GM18951 (cell line): ENCODE measurements around the gene PARD3B.

Experiments used
- POLR2A ChIP-seq: IDR thresholded peaks from 4 replicates; pipeline ENCODE4 v1.6.1; 2011; ENCODE audit warnings: mild to moderate bottlenecking; ENCODE audit not compliant: insufficient read length, insufficient read depth; ENCODE audit errors: extremely low read depth
- in situ Hi-C: fragments of 300-500 bp; cut with MboI; formaldehyde crosslinking; loops from one replicate; pipeline ENCODE4 v1.12.0; 2022; ENCODE audit warnings: low sequenced_read_pairs, mixed read lengths, inconsistent platforms; ENCODE audit not compliant: unreplicated experiment

Gene PARD3B

GRCh38 chr2:205002390-205002789, 457.1 kb downstream of the PARD3B start:
- in situ Hi-C loops, result no loop called here

GRCh38 chr2:205003288-205003687, 458.0 kb downstream of the PARD3B start:
- TF ChIP-seq POLR2A, result no peak
- in situ Hi-C loops, result no loop called here

More at GRCh38 chr2:205002390-205002789, 457.1 kb downstream of the PARD3B start:
- TF ChIP-seq POLR2A, result no peak

GRCh38 chr2:205010196-205010595, 464.9 kb downstream of the PARD3B start:
- in situ Hi-C loops, result no loop called here
- no peak for TF ChIP-seq POLR2A

GRCh38 chr2:205011031-205011430, 465.8 kb downstream of the PARD3B start:
- in situ Hi-C loops, result no loop called here
- TF ChIP-seq POLR2A, result no peak

- in situ Hi-C loops, result no loop called here
- TF ChIP-seq POLR2A, result no peak
Measured at GRCh38 chr2:205012961-205013360, 467.7 kb downstream of the PARD3B start.

- TF ChIP-seq POLR2A, result no peak
- in situ Hi-C loops, result no loop called here
Measured at GRCh38 chr2:205013586-205013985, 468.3 kb downstream of the PARD3B start.

- in situ Hi-C loops, result no loop called here
Measured at GRCh38 chr2:205014201-205014600, 468.9 kb downstream of the PARD3B start.

GRCh38 chr2:205017381-205017780, 472.1 kb downstream of the PARD3B start:
- in situ Hi-C loops, result no loop called here
- no peak for TF ChIP-seq POLR2A

More at GRCh38 chr2:205014201-205014600, 468.9 kb downstream of the PARD3B start:
- TF ChIP-seq POLR2A, result no peak

- TF ChIP-seq POLR2A, result no peak
- in situ Hi-C loops, result no loop called here
Measured at GRCh38 chr2:205017912-205018311, 472.6 kb downstream of the PARD3B start.

GRCh38 chr2:205020673-205021072, 475.4 kb downstream of the PARD3B start:
- in situ Hi-C loops, result no loop called here
- no peak for TF ChIP-seq POLR2A

GRCh38 chr2:205022841-205023240, 477.6 kb downstream of the PARD3B start:
- in situ Hi-C loops, result no loop called here
- TF ChIP-seq POLR2A, result no peak

GRCh38 chr2:205024822-205025518, 479.7 kb downstream of the PARD3B start:
- no peak for TF ChIP-seq POLR2A
- in situ Hi-C loops, result no loop called here

GRCh38 chr2:205025580-205026240, 480.4 kb downstream of the PARD3B start:
- in situ Hi-C loops, result no loop called here

GRCh38 chr2:205030695-205031094, 485.4 kb downstream of the PARD3B start:
- TF ChIP-seq POLR2A, result no peak
- in situ Hi-C loops, result no loop called here

More at GRCh38 chr2:205025580-205026240, 480.4 kb downstream of the PARD3B start:
- TF ChIP-seq POLR2A, result no peak
